ENCODE results near the gene SMYD3. TPM values are rescaled to one million over a fixed set of nuclear protein-coding genes. Genes with fewer than 3 reads are reported as not detected.

Gene SMYD3
- total and polyA plus RNA-seq, 2 of the 13 experiments (the other 11 are each of a cell fraction or from before 2014, with no cell fraction given) = 27.7 to 35.8 TPM

DNA sequence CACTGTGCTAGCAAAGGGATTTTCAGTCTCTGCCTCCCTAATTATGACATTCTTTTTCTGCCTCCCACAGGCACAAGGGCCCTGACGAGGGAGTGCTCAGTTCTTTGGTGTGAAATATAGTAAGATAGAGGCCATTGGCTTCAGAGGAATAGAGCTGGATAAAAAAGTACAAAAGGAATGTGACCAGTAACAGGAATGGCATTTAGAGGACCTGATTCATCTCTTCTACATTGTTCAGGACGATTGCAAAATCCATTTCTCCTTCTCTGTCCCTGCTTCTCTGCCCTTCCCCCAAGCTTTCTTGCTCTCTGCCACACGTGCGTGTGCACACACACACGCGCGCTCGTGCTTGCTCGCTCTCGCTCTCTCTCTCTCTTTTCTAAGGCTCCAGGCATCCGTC lies 684.1 kb downstream of the SMYD3 start:
- no peak overlapping the region for H3K4me2 ChIP-seq (ENCODE audit: low read depth, low read length)
- WGBS (ENCODE audit: low lambda C conversion rate) = 81% methylated on average over 11 of the region's 11 CpGs
- no peaks in the 10 kb centered on the region for H3K27me3 ChIP-seq (ENCODE audit: control insufficient read depth in 1 of 2, insufficient read depth in 2 of 2, low read length in 2 of 2)
- H3K79me2 ChIP-seq (ENCODE audit: insufficient read depth, low read length) = no peaks in the 10 kb centered on the region
- no peak overlapping the region for H3K27ac ChIP-seq (ENCODE audit: extremely low read length, insufficient read depth, low read length)
- H3K4me1 ChIP-seq (ENCODE audit: insufficient read depth, low read length) = peaks cover 13% of the 10 kb centered on the region; the same call in 1 of the 2 replicates
- intact Hi-C loops (cut with micrococcal nuclease; ENCODE audit: unreplicated experiment) = no loop called here
- H3K9me3 ChIP-seq (ENCODE audit: low read length) = no peaks in the 10 kb centered on the region
- ChIA-PET POLR2A (no interaction called here), CTCF (ENCODE audit: low intra/inter-chr PET ratio, low total read pairs) (no interaction called here)
- FAIRE-seq = no peak
- no peaks in the 10 kb centered on the region for H4K20me1 ChIP-seq (ENCODE audit: insufficient read depth, low read length)
- peak; percentile 29; the same call in 1 of the 3 replicates for ATAC-seq
- DNase-seq (ENCODE audit: low spot score) = peak; percentile 54
- H2AFZ ChIP-seq (ENCODE audit: low read length) = no peak overlapping the region
- BruUV-seq (replicated peaks) = no TSS peak
- H3K4me3 ChIP-seq (replicated peaks in 1 of 3; ENCODE audit: insufficient read depth in 1 of 3, low read depth in 2 of 3, low read length in 3 of 3) = no peak overlapping the region
- H3K9ac ChIP-seq (ENCODE audit: insufficient read depth, low read depth, low read length) = no peak overlapping the region
- H3K36me3 ChIP-seq (replicated peaks in 1 of 2; ENCODE audit: control insufficient read depth in 1 of 2, insufficient read depth in 2 of 2, low read length in 2 of 2) = no peaks in the 10 kb centered on the region; a peak in 1 of 5 replicates
- in situ Hi-C loops (cut with HindIII; ENCODE audit: extremely low pct_ligation_motif_present, low pct_unique_long_range_greater_than_20kb) = no loop called here
- TF ChIP-seq, protein P1, sequence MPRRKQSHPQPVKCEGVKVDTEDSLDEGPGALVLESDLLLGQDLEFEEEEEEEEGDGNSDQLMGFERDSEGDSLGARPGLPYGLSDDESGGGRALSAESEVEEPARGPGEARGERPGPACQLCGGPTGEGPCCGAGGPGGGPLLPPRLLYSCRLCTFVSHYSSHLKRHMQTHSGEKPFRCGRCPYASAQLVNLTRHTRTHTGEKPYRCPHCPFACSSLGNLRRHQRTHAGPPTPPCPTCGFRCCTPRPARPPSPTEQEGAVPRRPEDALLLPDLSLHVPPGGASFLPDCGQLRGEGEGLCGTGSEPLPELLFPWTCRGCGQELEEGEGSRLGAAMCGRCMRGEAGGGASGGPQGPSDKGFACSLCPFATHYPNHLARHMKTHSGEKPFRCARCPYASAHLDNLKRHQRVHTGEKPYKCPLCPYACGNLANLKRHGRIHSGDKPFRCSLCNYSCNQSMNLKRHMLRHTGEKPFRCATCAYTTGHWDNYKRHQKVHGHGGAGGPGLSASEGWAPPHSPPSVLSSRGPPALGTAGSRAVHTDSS (CRISPR knock-in tag; conservative IDR thresholded peaks at IDR 0.05) = no peak
- TF ChIP-seq SOX13 (IDR thresholded peaks at IDR 0.05) = no peak
- TF ChIP-seq SOX13 (CRISPR knock-in tag; conservative IDR thresholded peaks at IDR 0.05 in 1 of 2, IDR thresholded peaks at IDR 0.05 in 1 of 2) = peak in 1 of 2 experiments; percentile 41; a peak in 1 of 4 replicates
- TF ChIP-seq, protein P2, sequence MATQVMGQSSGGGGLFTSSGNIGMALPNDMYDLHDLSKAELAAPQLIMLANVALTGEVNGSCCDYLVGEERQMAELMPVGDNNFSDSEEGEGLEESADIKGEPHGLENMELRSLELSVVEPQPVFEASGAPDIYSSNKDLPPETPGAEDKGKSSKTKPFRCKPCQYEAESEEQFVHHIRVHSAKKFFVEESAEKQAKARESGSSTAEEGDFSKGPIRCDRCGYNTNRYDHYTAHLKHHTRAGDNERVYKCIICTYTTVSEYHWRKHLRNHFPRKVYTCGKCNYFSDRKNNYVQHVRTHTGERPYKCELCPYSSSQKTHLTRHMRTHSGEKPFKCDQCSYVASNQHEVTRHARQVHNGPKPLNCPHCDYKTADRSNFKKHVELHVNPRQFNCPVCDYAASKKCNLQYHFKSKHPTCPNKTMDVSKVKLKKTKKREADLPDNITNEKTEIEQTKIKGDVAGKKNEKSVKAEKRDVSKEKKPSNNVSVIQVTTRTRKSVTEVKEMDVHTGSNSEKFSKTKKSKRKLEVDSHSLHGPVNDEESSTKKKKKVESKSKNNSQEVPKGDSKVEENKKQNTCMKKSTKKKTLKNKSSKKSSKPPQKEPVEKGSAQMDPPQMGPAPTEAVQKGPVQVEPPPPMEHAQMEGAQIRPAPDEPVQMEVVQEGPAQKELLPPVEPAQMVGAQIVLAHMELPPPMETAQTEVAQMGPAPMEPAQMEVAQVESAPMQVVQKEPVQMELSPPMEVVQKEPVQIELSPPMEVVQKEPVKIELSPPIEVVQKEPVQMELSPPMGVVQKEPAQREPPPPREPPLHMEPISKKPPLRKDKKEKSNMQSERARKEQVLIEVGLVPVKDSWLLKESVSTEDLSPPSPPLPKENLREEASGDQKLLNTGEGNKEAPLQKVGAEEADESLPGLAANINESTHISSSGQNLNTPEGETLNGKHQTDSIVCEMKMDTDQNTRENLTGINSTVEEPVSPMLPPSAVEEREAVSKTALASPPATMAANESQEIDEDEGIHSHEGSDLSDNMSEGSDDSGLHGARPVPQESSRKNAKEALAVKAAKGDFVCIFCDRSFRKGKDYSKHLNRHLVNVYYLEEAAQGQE (IDR thresholded peaks at IDR 0.05; ENCODE audit: borderline replicate concordance in 1 of 2, low read depth in 1 of 2, low read length in 2 of 2) = no peak
- TF ChIP-seq, protein P3, sequence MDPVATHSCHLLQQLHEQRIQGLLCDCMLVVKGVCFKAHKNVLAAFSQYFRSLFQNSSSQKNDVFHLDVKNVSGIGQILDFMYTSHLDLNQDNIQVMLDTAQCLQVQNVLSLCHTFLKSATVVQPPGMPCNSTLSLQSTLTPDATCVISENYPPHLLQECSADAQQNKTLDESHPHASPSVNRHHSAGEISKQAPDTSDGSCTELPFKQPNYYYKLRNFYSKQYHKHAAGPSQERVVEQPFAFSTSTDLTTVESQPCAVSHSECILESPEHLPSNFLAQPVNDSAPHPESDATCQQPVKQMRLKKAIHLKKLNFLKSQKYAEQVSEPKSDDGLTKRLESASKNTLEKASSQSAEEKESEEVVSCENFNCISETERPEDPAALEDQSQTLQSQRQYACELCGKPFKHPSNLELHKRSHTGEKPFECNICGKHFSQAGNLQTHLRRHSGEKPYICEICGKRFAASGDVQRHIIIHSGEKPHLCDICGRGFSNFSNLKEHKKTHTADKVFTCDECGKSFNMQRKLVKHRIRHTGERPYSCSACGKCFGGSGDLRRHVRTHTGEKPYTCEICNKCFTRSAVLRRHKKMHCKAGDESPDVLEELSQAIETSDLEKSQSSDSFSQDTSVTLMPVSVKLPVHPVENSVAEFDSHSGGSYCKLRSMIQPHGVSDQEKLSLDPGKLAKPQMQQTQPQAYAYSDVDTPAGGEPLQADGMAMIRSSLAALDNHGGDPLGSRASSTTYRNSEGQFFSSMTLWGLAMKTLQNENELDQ (CRISPR knock-in tag; IDR thresholded peaks at IDR 0.05; ENCODE audit: borderline replicate concordance) = no peak
- TF ChIP-seq TOPORS (CRISPR knock-in tag; IDR thresholded peaks at IDR 0.05) = no peak
- no peak for TF ChIP-seq ZNF30 (CRISPR knock-in tag; IDR thresholded peaks at IDR 0.05)
- TF ChIP-seq ESRRA (CRISPR knock-in tag; IDR thresholded peaks at IDR 0.05; ENCODE audit: low read depth) = no peak
- peak; percentile 35 for TF ChIP-seq TEAD3 (CRISPR knock-in tag; optimal IDR thresholded peaks at IDR 0.05; ENCODE audit: borderline replicate concordance)
- TF ChIP-seq, protein P4, sequence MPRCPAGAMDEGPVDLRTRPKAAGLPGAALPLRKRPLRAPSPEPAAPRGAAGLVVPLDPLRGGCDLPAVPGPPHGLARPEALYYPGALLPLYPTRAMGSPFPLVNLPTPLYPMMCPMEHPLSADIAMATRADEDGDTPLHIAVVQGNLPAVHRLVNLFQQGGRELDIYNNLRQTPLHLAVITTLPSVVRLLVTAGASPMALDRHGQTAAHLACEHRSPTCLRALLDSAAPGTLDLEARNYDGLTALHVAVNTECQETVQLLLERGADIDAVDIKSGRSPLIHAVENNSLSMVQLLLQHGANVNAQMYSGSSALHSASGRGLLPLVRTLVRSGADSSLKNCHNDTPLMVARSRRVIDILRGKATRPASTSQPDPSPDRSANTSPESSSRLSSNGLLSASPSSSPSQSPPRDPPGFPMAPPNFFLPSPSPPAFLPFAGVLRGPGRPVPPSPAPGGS (CRISPR knock-in tag; IDR thresholded peaks at IDR 0.05) = no peak
- no peak for TF ChIP-seq ZSCAN25 (CRISPR knock-in tag; IDR thresholded peaks at IDR 0.05)
